GM10248 (cell line): Measurements from ENCODE around the gene TNK2.

Source experiments
- CTCF ChIA-PET: fragments of 300-600 bp; sonication (Branson Sonifier 250); formaldehyde crosslinking; extraction: SDS; loops from one replicate; lab custom pipeline; 2021; ENCODE audit warnings: antibody characterized with exemption; lab: Yijun Ruan, JAX
- POLR2A ChIA-PET: fragments of 350-650 bp; sonication (Branson Sonifier 250); formaldehyde crosslinking; extraction: SDS; loops from one replicate; lab custom pipeline; 2020; ENCODE audit warnings: antibody characterized with exemption; lab: Yijun Ruan, JAX
- DNase-seq: peaks from one replicate; pipeline ENCODE4 v3.0.0; 2012; ENCODE audit errors: extremely low spot score
- TF ChIP-seq, protein P1 (sequence below): IDR thresholded peaks from 2 replicates; pipeline ENCODE4 v1.5.1; 2012; ENCODE audit warnings: mild to moderate bottlenecking, low read depth; ENCODE audit errors: extremely low read depth, missing control alignments, control extremely low read depth

TNK2 gene

GRCh38 chr3:195877767-195878423 is 30.5 kb downstream of the TNK2 start:
- ChIA-PET POLR2A (no interaction called here), CTCF (interaction anchor here (3.2 kb wide), 1 partner anchor 12 kb away, joined by 8 read pairs; no protein-coding TSS in a partner anchor)
- TF ChIP-seq, protein P1, sequence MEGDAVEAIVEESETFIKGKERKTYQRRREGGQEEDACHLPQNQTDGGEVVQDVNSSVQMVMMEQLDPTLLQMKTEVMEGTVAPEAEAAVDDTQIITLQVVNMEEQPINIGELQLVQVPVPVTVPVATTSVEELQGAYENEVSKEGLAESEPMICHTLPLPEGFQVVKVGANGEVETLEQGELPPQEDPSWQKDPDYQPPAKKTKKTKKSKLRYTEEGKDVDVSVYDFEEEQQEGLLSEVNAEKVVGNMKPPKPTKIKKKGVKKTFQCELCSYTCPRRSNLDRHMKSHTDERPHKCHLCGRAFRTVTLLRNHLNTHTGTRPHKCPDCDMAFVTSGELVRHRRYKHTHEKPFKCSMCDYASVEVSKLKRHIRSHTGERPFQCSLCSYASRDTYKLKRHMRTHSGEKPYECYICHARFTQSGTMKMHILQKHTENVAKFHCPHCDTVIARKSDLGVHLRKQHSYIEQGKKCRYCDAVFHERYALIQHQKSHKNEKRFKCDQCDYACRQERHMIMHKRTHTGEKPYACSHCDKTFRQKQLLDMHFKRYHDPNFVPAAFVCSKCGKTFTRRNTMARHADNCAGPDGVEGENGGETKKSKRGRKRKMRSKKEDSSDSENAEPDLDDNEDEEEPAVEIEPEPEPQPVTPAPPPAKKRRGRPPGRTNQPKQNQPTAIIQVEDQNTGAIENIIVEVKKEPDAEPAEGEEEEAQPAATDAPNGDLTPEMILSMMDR, result no peak
- no peak for DNase-seq

GRCh38 chr3:195877136-195877715 is 31.1 kb downstream of the TNK2 start:
- no peak for DNase-seq
- POLR2A ChIA-PET, result no interaction called here
- CTCF ChIA-PET, result interaction anchor here (0.9 to 3.2 kb wide), 4 partner anchors 12 to 52 kb away, joined by 3 to 8 read pairs (median 4); no protein-coding TSS in a partner anchor
- TF ChIP-seq, protein P1, result no peak

GRCh38 chr3:195876297-195877064 is 31.9 kb downstream of the TNK2 start:
- no peak for DNase-seq
- ChIA-PET CTCF (interaction anchor here (0.9 to 3.2 kb wide), 4 partner anchors 13 to 53 kb away, joined by 3 to 8 read pairs (median 4); no protein-coding TSS in a partner anchor), POLR2A (no interaction called here)
- TF ChIP-seq, protein P1, result no peak

GRCh38 chr3:195875482-195876236 is 32.7 kb downstream of the TNK2 start:
- no peak for DNase-seq
- POLR2A ChIA-PET, result no interaction called here
- TF ChIP-seq, protein P1, result no peak

GRCh38 chr3:195873971-195874370 is 34.4 kb downstream of the TNK2 start:
- CTCF ChIA-PET, result no interaction called here
- POLR2A ChIA-PET, result no interaction called here
- TF ChIP-seq, protein P1, result no peak
- no peak for DNase-seq

More at GRCh38 chr3:195875482-195876236, 32.7 kb downstream of the TNK2 start:
- CTCF ChIA-PET, result interaction anchor here (1.0 to 3.2 kb wide), 4 partner anchors 14 to 32 kb away, joined by 3 to 8 read pairs (median 4); no protein-coding TSS in a partner anchor
